Urothelium cell line (cell line): ENCODE measurements around the gene CCSER1.

Experiments
- DNase-seq: peaks from one replicate; pipeline ENCODE4 v3.0.0; 2011; ENCODE audit warnings: low spot score, mixed read lengths
- FAIRE-seq: peaks from 2 replicates; lab custom pipeline; 2011; peaks lifted over from hg19 to GRCh38; lab: Jason Lieb, UNC

The CCSER1 gene

GRCh38 chr4:90189178-90189577 is 62.0 kb downstream of the CCSER1 start:
- FAIRE-seq = no peak
- no peak for DNase-seq

- DNase-seq = no peak
- no peak for FAIRE-seq
These were observed 62.8 kb downstream of the CCSER1 start for GRCh38 chr4:90189946-90190345.

GRCh38 chr4:90190525-90190924 is 63.3 kb downstream of the CCSER1 start:
- FAIRE-seq (no peak), DNase-seq (no peak)

- DNase-seq (peak; percentile 4), FAIRE-seq (no peak)
These were observed 71.1 kb downstream of the CCSER1 start for GRCh38 chr4:90198086-90198847.

- no peak for DNase-seq
- FAIRE-seq = no peak
These were observed 80.8 kb downstream of the CCSER1 start for GRCh38 chr4:90207887-90208454.

GRCh38 chr4:90209922-90210321 is 82.7 kb downstream of the CCSER1 start:
- FAIRE-seq (no peak), DNase-seq (no peak)

GRCh38 chr4:90211174-90211573 is 84.0 kb downstream of the CCSER1 start:
- DNase-seq = no peak
- FAIRE-seq = no peak

- DNase-seq = no peak
- no peak for FAIRE-seq
These were observed 88.1 kb downstream of the CCSER1 start for GRCh38 chr4:90215286-90215685.

GRCh38 chr4:90219822-90220221 is 92.6 kb downstream of the CCSER1 start:
- FAIRE-seq (no peak), DNase-seq (no peak)

- DNase-seq = no peak
- no peak for FAIRE-seq
These were observed 93.3 kb downstream of the CCSER1 start for GRCh38 chr4:90220459-90220858.

GRCh38 chr4:90226734-90227133 is 99.5 kb downstream of the CCSER1 start:
- DNase-seq = peak; percentile 45

GRCh38 chr4:90227177-90227576 is 100.0 kb downstream of the CCSER1 start:
- no peak for DNase-seq
- no peak for FAIRE-seq

More at GRCh38 chr4:90226734-90227133, 99.5 kb downstream of the CCSER1 start:
- FAIRE-seq = peak; percentile 62

GRCh38 chr4:90234916-90235547 is 107.8 kb downstream of the CCSER1 start:
- FAIRE-seq = no peak
- no peak for DNase-seq

- FAIRE-seq (no peak), DNase-seq (no peak)
These were observed 110.7 kb downstream of the CCSER1 start for GRCh38 chr4:90237751-90238530.

- FAIRE-seq (no peak), DNase-seq (no peak)
These were observed 113.1 kb downstream of the CCSER1 start for GRCh38 chr4:90240333-90240732.

GRCh38 chr4:90241008-90241407 is 113.8 kb downstream of the CCSER1 start:
- DNase-seq (no peak), FAIRE-seq (no peak)

GRCh38 chr4:90245837-90246236 is 118.6 kb downstream of the CCSER1 start:
- DNase-seq = no peak
- no peak for FAIRE-seq

GRCh38 chr4:90246816-90247215 is 119.6 kb downstream of the CCSER1 start:
- FAIRE-seq = no peak
- DNase-seq = no peak

- DNase-seq (no peak), FAIRE-seq (no peak)
These were observed 127.2 kb downstream of the CCSER1 start for GRCh38 chr4:90254357-90254756.

GRCh38 chr4:90274175-90274574 is 147.0 kb downstream of the CCSER1 start:
- no peak for FAIRE-seq
- DNase-seq = no peak

GRCh38 chr4:90280954-90281353 is 153.8 kb downstream of the CCSER1 start:
- FAIRE-seq (no peak), DNase-seq (no peak)
